Vagina (tissue), 2 donors: ENCODE measurements around the gene KLHL21. TPM values are rescaled to one million over a fixed set of nuclear protein-coding genes. Genes with fewer than 3 reads are reported as not detected.
A peak's percentile ranks its signal among the peaks of the same experiment; 100 is the strongest.
"Not testable (repeated sequence)": the region's sequence is repeated elsewhere in the genome, so short reads cannot be mapped to it uniquely, and the experiment has no call there.

Source experiments
- DNase-seq, 2 donors: peaks; one replicate each; pipeline ENCODE4 v3.0.0-alpha.2; 2017; ENCODE audit errors: extremely low spot score in 2 of 2
- H3K27ac ChIP-seq: fragments of 200-600 bp; sonication (generic); one replicate; pipeline ENCODE4 v1.5.1; 2019
- H3K27me3 ChIP-seq: fragments of 200-600 bp; sonication (generic); one replicate; pipeline ENCODE4 v1.5.1; 2019
- H3K36me3 ChIP-seq, 2 donors: fragments of 200-600 bp; sonication (generic); one replicate each; pipeline ENCODE4 v1.5.1; 2017 to 2019
- H3K4me1 ChIP-seq: fragments of 200-600 bp; sonication (generic); one replicate; pipeline ENCODE4 v1.5.1; 2019
- H3K4me3 ChIP-seq, 2 donors: fragments of 200-600 bp; sonication (generic); 1 replicate in 1 of 2; 2 replicates in 1 of 2; pipeline ENCODE4 v1.5.1; 2016 to 2019
- H3K9me3 ChIP-seq: fragments of 200-600 bp; sonication (generic); one replicate; pipeline ENCODE4 v1.5.1; 2019
- POLR2A ChIP-seq, 2 donors: fragments of 450-650 bp; IDR thresholded peaks; one replicate each; pipeline ENCODE4 v1.6.1; 2017; ENCODE audit warnings: antibody characterized with exemption in 2 of 2, mild to moderate bottlenecking in 2 of 2, moderate library complexity in 2 of 2
- POLR2AphosphoS5 ChIP-seq, 2 donors: sonication (generic); formaldehyde crosslinking; IDR thresholded peaks; one replicate each; pipeline ENCODE4 v1.9.0; 2017; ENCODE audit warnings: antibody characterized with exemption in 2 of 2, mild to moderate bottlenecking in 2 of 2, low read depth in 1 of 2; ENCODE audit not compliant: insufficient read depth in 1 of 2
- intact Hi-C: fragments of 100-400 bp; cut with DNase I; formaldehyde crosslinking; loops from one replicate; pipeline ENCODE4 v1.15.1; 2023
- total RNA-seq: library from RNA; depleted of rRNA; stranded (reverse); fragments of >200 nt; gene quantifications from one replicate; pipeline ENCODE4 v1.2.3, GENCODE V29; 2016
- TF ChIP-seq, protein P1 (sequence below), 3 experiments: fragments of 450-650 bp in 2 of 3; fragments of 200-600 bp in 1 of 3; sonication (generic) in 1 of 3; IDR thresholded peaks; one replicate each; pipeline ENCODE4 v1.5.1; 2017 to 2019; ENCODE audit warnings: antibody characterized with exemption in 3 of 3, mild to moderate bottlenecking in 2 of 3, moderate library complexity in 2 of 3

Gene KLHL21
- total RNA-seq, 1 donor from 2014 or later: 54.3 TPM

DNA sequence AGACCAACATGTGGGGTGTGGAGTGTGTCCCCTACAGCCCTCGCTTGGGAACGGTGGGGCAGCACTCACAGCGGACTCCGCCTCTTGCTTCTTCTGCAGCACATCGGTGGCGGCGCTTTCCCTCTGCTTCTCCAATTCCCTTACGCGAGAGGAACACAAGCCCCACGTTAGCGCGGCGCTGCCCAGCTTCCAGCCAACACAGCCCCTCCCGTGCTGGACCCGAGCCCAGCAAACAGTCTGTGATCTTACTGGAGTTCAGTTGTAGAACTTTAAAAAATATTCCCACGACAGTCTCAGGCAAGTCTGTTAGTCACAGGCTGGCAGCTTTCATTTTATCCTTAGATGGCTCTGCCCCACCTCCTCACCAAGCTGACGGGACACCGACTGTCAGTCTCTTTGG lies 35.6 kb upstream of the KLHL21 start:
- Histone ChIP-seq H3K9me3 (no peaks in the 10 kb centered on the region), H3K36me3 (peaks cover 0 to 62% of the 10 kb centered on the region in 2 donors), H3K27ac (peak overlapping the region; percentile 20), H3K4me1 (peaks cover 11% of the 10 kb centered on the region), H3K27me3 (no peaks in the 10 kb centered on the region), H3K4me3 (no peak overlapping the region)
- DNase-seq: no peak
- intact Hi-C loops: loop anchor here (5.0 kb wide), 1 partner anchor 36 kb away; the partner anchor contains the start of gene KLHL21
- TF ChIP-seq POLR2AphosphoS5 (IDR thresholded peaks at IDR 0.05; ENCODE audit: insufficient read depth in 1 of 2, low read depth in 1 of 2): peak; percentile 51 to 55
- no peak for TF ChIP-seq POLR2A (IDR thresholded peaks at IDR 0.05)

DNA sequence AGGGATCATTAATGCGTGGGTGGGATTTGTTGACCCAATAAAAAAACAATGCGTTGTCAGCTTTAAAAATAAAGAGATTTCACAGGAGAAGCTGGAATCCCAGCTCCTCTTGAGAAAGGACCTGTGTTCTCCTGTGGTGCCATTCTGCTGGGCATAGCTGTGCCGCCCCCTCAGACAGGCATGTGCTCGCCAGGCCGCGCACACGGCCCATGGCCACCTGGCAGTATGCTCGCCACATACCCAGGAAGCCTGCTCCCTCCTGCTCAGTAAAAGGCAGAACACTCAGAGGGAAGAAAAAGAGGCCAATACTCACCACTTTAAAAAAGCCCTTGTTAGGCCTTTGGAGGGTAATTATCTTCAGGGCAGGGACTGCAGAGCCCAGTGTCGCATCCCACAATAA lies 35.1 kb upstream of the KLHL21 start:
- H3K4me3 ChIP-seq: no peak overlapping the region

DNA sequence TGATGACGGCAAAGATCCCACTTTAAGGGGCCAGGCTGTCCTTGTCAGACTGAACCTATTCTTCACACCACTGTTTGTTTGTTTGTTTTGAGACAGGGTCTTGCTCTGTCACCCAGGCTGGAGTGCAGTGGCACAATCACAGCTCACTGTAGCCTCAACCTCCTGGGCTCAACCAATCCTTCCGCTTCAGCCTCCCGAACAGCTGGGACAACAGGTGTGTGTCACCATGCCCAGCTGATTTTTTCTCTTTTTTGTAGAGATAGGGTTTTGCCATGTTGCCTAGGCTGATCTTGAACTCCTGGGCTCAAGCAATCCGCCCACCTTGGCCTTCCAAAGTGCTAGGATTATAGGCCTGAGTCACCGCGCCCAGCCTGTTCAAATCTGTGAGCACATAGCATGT lies 34.1 kb upstream of the KLHL21 start:
- not testable (repeated sequence) for H3K27ac ChIP-seq, H3K27me3 ChIP-seq, DNase-seq, H3K9me3 ChIP-seq, H3K4me3 ChIP-seq
- Histone ChIP-seq H3K4me1 (peaks cover 11% of the 10 kb centered on the region), H3K36me3 (peaks cover 0 to 76% of the 10 kb centered on the region in 2 donors)
- intact Hi-C loops: loop anchor here (5.0 kb wide), 1 partner anchor 34 kb away; the partner anchor contains the start of gene KLHL21

More for the DNA sequence above, 35.1 kb upstream of the KLHL21 start:
- no peak for DNase-seq
- intact Hi-C loops: loop anchor here (5.0 kb wide), 1 partner anchor 35 kb away; the partner anchor contains the start of gene KLHL21
- Histone ChIP-seq H3K27me3 (no peaks in the 10 kb centered on the region), H3K27ac (peak overlapping the region; percentile 20), H3K4me1 (peaks cover 11% of the 10 kb centered on the region), H3K9me3 (no peaks in the 10 kb centered on the region), H3K36me3 (peaks cover 0 to 66% of the 10 kb centered on the region in 2 donors)
- TF ChIP-seq, protein P1, sequence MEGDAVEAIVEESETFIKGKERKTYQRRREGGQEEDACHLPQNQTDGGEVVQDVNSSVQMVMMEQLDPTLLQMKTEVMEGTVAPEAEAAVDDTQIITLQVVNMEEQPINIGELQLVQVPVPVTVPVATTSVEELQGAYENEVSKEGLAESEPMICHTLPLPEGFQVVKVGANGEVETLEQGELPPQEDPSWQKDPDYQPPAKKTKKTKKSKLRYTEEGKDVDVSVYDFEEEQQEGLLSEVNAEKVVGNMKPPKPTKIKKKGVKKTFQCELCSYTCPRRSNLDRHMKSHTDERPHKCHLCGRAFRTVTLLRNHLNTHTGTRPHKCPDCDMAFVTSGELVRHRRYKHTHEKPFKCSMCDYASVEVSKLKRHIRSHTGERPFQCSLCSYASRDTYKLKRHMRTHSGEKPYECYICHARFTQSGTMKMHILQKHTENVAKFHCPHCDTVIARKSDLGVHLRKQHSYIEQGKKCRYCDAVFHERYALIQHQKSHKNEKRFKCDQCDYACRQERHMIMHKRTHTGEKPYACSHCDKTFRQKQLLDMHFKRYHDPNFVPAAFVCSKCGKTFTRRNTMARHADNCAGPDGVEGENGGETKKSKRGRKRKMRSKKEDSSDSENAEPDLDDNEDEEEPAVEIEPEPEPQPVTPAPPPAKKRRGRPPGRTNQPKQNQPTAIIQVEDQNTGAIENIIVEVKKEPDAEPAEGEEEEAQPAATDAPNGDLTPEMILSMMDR (IDR thresholded peaks at IDR 0.05): no peak
- TF ChIP-seq POLR2AphosphoS5 (IDR thresholded peaks at IDR 0.05; ENCODE audit: insufficient read depth in 1 of 2, low read depth in 1 of 2) (no peak), POLR2A (IDR thresholded peaks at IDR 0.05) (no peak)

DNA sequence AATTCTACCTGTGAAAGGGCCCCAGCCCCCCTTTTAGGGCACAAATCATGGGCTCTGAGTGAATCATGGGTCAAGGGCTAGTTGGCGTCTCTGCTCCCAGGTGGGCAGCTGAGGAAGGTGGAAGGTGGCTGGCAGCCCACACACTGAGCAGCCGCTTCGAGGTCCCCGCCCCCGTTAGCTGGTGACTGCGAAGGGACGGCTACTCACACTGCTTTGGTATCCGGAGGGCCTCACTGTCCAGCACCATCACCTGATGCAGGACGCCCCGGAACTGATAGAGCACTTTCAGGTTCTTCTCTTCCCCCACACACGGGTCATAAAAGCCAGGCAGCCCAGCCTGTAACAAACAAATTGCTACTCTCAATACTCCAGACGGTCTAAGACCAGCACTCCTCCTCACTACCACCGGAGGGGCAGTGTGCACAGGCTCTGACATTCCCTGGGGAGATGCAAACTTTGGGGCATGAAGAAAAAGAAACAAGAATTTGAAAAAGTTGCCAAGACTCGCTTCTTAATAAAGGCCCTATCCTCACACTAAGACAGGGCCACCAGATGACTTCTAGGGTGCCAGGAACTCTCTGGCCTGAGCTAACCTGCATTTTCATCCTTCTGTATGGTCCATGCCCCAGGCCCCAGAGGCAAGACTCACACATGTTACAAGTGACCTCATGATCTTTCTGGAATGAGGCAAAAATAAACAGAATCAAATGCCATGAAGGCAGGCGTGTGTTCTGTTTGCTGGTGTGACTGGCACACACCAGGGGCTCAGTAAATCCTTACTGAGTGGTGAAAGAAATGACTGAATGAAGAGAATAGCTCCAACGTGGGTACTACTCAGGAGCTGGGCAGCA lies 33.5 kb upstream of the KLHL21 start:
- Histone ChIP-seq H3K36me3 (peaks cover 0 to 83% of the 10 kb centered on the region in 2 donors), H3K4me3 (no peak overlapping the region), H3K27me3 (no peaks in the 10 kb centered on the region), H3K4me1 (peaks cover 11% of the 10 kb centered on the region), H3K9me3 (no peaks in the 10 kb centered on the region), H3K27ac (no peak overlapping the region)
- DNase-seq: no peak
- TF ChIP-seq, protein P1 (IDR thresholded peaks at IDR 0.05): no peak
- TF ChIP-seq POLR2A (IDR thresholded peaks at IDR 0.05) (no peak), POLR2AphosphoS5 (IDR thresholded peaks at IDR 0.05; ENCODE audit: insufficient read depth in 1 of 2, low read depth in 1 of 2) (no peak)
- intact Hi-C loops: loop anchor here (5.0 kb wide), 1 partner anchor 34 kb away; the partner anchor contains the start of gene KLHL21

DNA sequence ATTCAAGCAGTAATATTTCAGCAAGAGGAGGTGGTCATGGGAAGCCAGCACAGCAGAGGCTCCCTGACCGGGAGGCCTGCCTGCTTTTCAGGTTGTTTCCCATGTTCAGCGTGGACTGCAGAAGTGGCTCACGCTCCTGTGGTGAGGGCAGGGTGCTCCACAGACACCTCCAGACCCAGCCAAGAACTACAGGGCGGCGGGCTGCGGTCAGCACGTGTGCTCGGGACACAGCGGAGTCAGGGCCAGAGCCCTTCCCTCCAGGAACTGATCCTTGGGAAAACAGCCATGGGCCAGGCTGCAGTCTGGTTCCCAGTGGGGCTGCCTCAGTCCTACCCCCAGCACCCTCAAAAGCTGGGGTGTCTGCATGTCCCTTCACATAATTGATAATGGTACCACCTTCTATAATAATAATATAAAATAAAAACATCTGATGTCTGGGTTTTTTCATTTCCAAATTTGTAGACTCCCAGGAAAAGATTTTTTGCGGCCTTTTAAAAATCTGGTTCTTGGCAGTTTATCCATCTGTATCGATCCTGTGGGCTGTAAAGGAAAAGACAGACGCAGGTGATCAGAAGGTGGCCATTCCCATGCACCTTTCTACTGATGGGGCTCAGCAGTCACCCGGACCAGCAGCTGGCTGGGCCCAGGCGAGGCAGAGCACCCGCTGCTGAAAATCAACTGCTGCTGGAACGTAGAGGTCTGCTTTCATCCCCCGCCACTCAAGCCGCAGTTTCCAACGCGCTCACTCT lies 32.7 kb upstream of the KLHL21 start:
- Histone ChIP-seq H3K27me3 (no peaks in the 10 kb centered on the region), H3K9me3 (no peaks in the 10 kb centered on the region), H3K36me3 (peaks cover 0 to 84% of the 10 kb centered on the region in 2 donors), H3K4me3 (no peak overlapping the region), H3K4me1 (peaks cover 11% of the 10 kb centered on the region), H3K27ac (no peak overlapping the region)
- intact Hi-C loops: loop anchor here (5.0 kb wide), 1 partner anchor 33 kb away; the partner anchor contains the start of gene KLHL21
- DNase-seq: no peak
- TF ChIP-seq POLR2A (IDR thresholded peaks at IDR 0.05): no peak
- TF ChIP-seq, protein P1 (IDR thresholded peaks at IDR 0.05): no peak
- TF ChIP-seq POLR2AphosphoS5 (IDR thresholded peaks at IDR 0.05; ENCODE audit: insufficient read depth in 1 of 2, low read depth in 1 of 2): no peak
